Fibroblast of mammary gland (primary cell): ENCODE measurements around the gene TREM1.

Experiments used
- DNase-seq: peaks from one replicate; pipeline ENCODE4 v3.0.0-alpha.2; 2010; ENCODE audit warnings: low read depth
- H3K4me3 ChIP-seq: 2 replicates; pipeline ENCODE4 v1.5.1; 2011; ENCODE audit warnings: low read depth, mild to moderate bottlenecking, low read length, moderate library complexity; ENCODE audit not compliant: control insufficient read depth
- TF ChIP-seq, protein P1 (sequence below): conservative IDR thresholded peaks from 2 replicates; pipeline ENCODE4 v1.5.1; 2011; ENCODE audit warnings: low read depth, low read length, inconsistent platforms; ENCODE audit not compliant: control insufficient read depth, insufficient read depth

The TREM1 gene

DNA sequence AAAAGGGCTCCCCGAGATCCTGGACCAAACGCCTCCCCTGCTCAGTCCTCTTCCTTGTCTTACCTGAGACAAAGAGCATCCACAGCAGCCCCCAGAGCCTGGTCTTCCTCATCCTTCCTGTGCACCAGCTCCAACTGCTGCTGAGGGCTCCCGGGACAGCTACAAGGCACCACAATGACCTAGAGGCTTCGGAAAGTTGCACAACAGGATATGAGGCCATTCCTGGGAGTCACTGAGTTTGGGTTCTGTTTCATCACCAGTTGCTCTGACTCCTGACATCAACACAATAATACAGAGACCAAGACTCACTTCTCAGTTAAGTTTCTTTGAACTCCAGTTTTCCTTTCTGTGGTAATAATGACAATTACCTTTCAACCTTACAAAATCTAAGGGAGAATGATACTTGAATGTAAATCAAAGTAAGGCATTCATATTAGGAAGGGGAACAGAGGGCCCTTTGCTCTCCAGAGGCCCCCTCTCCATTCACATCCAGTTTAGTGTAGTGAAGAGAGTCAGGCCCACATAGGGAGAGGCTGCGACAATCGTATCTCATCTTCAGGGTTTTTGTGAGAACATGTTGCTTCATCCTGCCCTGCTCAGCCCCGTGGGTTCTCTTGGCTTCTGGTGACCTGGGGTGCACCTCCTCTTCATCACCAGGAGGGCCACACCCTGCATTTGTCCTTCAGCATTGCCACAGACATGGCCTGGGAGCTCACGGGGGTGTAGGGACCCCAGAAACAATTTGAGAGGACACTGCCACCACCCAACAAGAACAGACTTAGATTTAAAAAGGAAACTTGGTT, at the start of gene TREM1:
Gene TREM1, minus strand, starts transcription at position 139 of the 803 bp plus-strand sequence. Its CDS starts 27 bp downstream, at position 112.
- H3K4me3 ChIP-seq, result no peak within 1 kb of the TSS
- TF ChIP-seq, protein P1, sequence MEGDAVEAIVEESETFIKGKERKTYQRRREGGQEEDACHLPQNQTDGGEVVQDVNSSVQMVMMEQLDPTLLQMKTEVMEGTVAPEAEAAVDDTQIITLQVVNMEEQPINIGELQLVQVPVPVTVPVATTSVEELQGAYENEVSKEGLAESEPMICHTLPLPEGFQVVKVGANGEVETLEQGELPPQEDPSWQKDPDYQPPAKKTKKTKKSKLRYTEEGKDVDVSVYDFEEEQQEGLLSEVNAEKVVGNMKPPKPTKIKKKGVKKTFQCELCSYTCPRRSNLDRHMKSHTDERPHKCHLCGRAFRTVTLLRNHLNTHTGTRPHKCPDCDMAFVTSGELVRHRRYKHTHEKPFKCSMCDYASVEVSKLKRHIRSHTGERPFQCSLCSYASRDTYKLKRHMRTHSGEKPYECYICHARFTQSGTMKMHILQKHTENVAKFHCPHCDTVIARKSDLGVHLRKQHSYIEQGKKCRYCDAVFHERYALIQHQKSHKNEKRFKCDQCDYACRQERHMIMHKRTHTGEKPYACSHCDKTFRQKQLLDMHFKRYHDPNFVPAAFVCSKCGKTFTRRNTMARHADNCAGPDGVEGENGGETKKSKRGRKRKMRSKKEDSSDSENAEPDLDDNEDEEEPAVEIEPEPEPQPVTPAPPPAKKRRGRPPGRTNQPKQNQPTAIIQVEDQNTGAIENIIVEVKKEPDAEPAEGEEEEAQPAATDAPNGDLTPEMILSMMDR, result no peak
- DNase-seq, result peak; percentile 92

DNA sequence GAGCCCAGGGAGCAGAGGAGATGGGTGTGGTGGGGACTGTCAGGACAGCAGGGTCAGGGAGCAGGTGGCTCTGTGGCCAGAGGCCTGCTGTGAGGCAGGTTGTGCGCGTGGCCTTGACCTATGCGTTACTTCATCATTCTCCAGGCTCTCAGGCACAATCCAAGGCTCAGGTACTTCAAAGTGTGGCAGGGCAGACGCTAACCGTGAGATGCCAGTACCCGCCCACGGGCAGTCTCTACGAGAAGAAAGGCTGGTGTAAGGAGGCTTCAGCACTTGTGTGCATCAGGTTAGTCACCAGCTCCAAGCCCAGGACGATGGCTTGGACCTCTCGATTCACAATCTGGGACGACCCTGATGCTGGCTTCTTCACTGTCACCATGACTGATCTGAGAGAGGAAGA, 49.5 kb upstream of the TREM1 start:
- TF ChIP-seq, protein P1, result no peak
- DNase-seq, result no peak

DNA sequence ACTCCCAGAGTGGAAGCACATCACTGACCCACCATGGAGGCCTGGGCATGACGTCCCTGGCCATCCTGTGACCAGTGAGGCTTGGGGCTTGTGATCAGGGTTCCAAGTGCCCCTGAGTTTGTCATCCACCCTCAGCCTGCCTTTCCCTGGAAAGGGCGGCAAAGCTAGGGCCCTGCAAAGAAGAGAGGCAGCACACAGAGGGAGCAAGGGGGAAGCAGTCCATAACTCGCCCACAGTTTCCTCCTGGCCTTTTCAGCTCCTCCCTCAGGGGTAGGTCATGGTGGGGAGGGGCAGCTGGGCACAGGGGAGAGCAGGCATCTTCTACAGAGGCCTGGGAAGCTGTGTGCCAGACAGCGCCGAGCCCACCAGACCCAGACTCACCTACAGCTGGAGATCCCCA, 48.8 kb upstream of the TREM1 start, which contains the start of gene NCR2:
Gene NCR2, plus strand, starts transcription at position 313 of the 400 bp plus-strand sequence. CDS start 269 bp downstream, outside the sequence.
- DNase-seq, result no peak
- no peak within 1 kb of the TSS for H3K4me3 ChIP-seq
- TF ChIP-seq, protein P1, result no peak

More for the DNA sequence above, 49.5 kb upstream of the TREM1 start:
- no peak overlapping the region for H3K4me3 ChIP-seq

DNA sequence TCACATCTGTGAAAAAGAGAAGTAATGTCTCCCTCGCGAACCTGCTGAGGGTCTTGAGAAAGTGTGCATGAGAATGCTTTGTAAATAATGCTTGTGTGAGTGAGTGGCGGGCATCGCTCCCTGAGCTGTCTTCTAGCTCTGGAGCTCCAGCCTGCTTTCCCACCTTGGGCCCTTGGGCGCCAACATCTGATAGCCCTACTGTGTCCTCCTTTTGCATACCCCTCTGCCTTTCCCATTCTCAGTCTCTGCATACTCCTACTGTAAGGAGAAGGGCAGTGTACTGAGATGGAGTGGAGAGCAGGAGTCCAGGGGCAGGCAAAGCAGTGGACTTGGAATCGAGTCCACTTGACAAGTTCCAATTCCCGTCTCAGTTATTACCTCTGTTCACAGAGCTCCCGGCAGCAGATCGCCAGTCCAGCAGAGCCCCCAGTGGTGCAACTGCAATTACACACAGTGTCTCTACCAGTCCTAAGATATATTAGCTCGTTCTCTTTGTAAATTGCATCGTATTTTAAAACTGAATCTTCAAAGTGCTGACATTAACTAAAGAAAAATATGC, 48.1 kb upstream of the TREM1 start:
- no peak for DNase-seq
- no peak overlapping the region for H3K4me3 ChIP-seq
- TF ChIP-seq, protein P1, result no peak

DNA sequence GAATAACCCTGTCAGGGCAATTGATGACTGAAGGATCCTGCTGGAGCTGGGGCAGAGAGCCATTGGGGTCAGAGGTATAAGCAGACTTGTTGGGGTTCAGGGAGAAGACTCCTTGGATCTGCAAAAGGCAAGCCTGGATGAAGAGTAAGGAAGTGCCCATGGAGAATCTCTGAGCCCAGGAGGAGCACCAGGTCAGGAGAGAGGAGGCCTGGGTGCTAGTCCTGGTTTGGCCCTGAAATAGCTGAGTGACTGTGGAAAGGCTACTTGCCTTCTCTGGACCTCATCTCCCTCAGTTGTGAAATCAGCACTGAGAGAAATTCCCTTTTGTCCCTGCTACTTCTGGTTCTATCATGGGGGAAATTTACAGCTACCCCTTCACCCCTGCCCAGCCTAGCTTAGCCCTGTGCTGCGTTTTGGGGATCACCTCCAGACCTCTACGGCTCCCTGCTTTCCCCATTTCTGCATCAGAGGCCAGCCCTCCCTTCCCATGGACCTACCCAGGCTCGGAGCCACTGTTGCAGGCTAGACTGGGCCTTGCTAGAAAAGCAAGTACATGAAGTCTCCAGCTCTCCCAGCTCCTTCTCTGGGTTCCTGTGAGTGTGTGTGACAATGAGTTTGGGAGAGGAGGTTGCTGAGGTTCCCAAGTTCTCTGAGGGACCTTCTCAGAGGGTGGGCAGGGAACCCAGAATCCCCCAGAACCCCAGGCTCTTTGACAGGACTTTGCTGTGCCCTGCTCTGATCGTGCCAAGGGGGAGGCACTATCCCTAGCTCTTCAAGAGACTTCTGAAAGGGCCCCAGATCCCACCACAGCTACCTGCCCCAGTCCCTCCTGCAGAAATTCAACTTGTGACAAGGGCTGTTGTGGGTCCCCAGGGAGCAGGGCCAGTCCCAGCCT, 46.6 kb upstream of the TREM1 start:
- TF ChIP-seq, protein P1, result no peak
- H3K4me3 ChIP-seq, result no peak overlapping the region
- no peak for DNase-seq

DNA sequence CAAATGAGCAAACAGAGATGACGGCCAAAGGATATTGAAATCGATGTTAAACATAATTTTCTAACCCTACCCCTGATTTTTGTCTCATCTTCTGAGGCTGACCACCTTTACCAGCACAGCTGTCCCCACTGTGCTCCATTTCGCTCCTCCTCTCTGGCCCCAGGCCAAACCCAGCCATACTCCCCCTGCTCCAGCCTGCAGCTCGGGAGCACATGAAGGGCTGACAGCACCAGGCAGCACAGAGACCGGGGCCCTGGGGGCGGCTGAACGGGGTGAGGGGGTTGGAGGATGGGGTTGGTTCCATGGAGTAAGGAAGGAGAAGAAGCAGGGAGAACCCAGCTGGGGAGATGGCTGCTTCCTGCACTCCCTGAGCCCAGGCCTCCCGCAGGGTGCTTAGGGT, 45.8 kb upstream of the TREM1 start:
- no peak for DNase-seq
- TF ChIP-seq, protein P1, result no peak
- H3K4me3 ChIP-seq, result no peak overlapping the region
